Neural progenitor cell (in vitro differentiated cells): ENCODE measurements around the gene PGF. TPM values are rescaled to one million over a fixed set of nuclear protein-coding genes. Genes with fewer than 3 reads are reported as not detected.

ENCODE experiments used
- DNase-seq: peaks from one replicate; pipeline ENCODE4 v3.0.0-alpha.2; 2016; ENCODE audit warnings: low spot score
- H2AFZ ChIP-seq: fragments of 200-600 bp; sonication (generic); replicated peaks from 2 replicates; pipeline ENCODE4 v1.6.1; 2016; ENCODE audit warnings: antibody characterized with exemption
- H3F3A ChIP-seq: fragments of 200-600 bp; sonication (generic); 2 replicates; pipeline ENCODE4 v1.6.1; 2016; ENCODE audit warnings: antibody characterized with exemption, low read depth
- H3K27ac ChIP-seq: fragments of 200-600 bp; sonication (generic); 2 replicates; pipeline ENCODE4 v1.5.1; 2016; ENCODE audit warnings: mild to moderate bottlenecking
- H3K27me3 ChIP-seq: fragments of 200-600 bp; sonication (generic); 2 replicates; pipeline ENCODE4 v1.6.1; 2016; ENCODE audit warnings: mild to moderate bottlenecking, moderate library complexity
- H3K36me3 ChIP-seq: fragments of 200-600 bp; sonication (generic); 2 replicates; pipeline ENCODE4 v1.5.1; 2016
- H3K4me1 ChIP-seq: fragments of 200-600 bp; sonication (generic); 2 replicates; pipeline ENCODE4 v1.6.1; 2016; ENCODE audit warnings: mixed run types
- H3K4me2 ChIP-seq: fragments of 200-600 bp; sonication (generic); 2 replicates; pipeline ENCODE4 v1.6.1; 2016
- H3K4me3 ChIP-seq: fragments of 200-600 bp; sonication (generic); 2 replicates; pipeline ENCODE4 v1.5.1; 2016
- H3K79me2 ChIP-seq: fragments of 200-600 bp; sonication (generic); 2 replicates; pipeline ENCODE4 v1.6.1; 2016; ENCODE audit warnings: low read depth
- H3K9ac ChIP-seq: fragments of 200-600 bp; sonication (generic); 2 replicates; pipeline ENCODE4 v1.6.1; 2016
- H3K9me3 ChIP-seq: fragments of 200-600 bp; sonication (generic); 2 replicates; pipeline ENCODE4 v1.5.1; 2016; ENCODE audit warnings: low read depth
- H4K20me1 ChIP-seq: fragments of 200-600 bp; sonication (generic); 2 replicates; pipeline ENCODE4 v1.6.1; 2016; ENCODE audit warnings: low read depth
- H3K27ac Mint-ChIP-seq: 3 replicates; pipeline ENCODE4 v1.8.0; 2021; ENCODE audit warnings: mixed read lengths
- H3K27me3 Mint-ChIP-seq: 2 replicates; pipeline ENCODE4 v1.8.0; 2022; ENCODE audit warnings: low read depth, mild to moderate bottlenecking, inconsistent platforms, moderate library complexity, mixed read lengths; ENCODE audit not compliant: insufficient read depth
- H3K36me3 Mint-ChIP-seq: 3 replicates; pipeline ENCODE4 v1.8.0; 2021; ENCODE audit warnings: mixed read lengths
- H3K4me1 Mint-ChIP-seq: 3 replicates; pipeline ENCODE4 v1.8.0; 2021; ENCODE audit warnings: mixed read lengths
- H3K4me3 Mint-ChIP-seq: 3 replicates; pipeline ENCODE4 v1.8.0; 2021; ENCODE audit warnings: mild to moderate bottlenecking, moderate library complexity, mixed read lengths
- H3K9me3 Mint-ChIP-seq: 3 replicates; pipeline ENCODE4 v1.8.0; 2020; ENCODE audit warnings: mixed read lengths
- CTCF ChIP-seq: fragments of 200-600 bp; sonication (generic); IDR thresholded peaks from 2 replicates; pipeline ENCODE4 v1.5.1; 2017; ENCODE audit warnings: antibody characterized with exemption, mild to moderate bottlenecking
- EZH2 ChIP-seq: fragments of 200-600 bp; sonication (generic); IDR thresholded peaks from 2 replicates; pipeline ENCODE4 v1.6.1; 2017; ENCODE audit warnings: antibody characterized with exemption, mild to moderate bottlenecking, moderate library complexity
- EZH2phosphoT487 ChIP-seq: fragments of 200-600 bp; sonication (generic); IDR thresholded peaks from 2 replicates; pipeline ENCODE4 v1.6.1; 2017; ENCODE audit warnings: antibody characterized with exemption
- total RNA-seq: library from RNA; depleted of rRNA; stranded (reverse); fragments of >200 nt; gene quantifications from 2 replicates; pipeline ENCODE4 v1.2.3, GENCODE V29; 2015; ENCODE audit warnings: low replicate concordance

The PGF gene
- total RNA-seq, 1 donor from 2014 or later = 1.0 TPM

GRCh38 chr14:74912111-74912510 lies 43.3 kb downstream of the PGF start:
- Histone ChIP-seq H3K27ac (no peak overlapping the region), H3K27me3 (no peaks in the 10 kb centered on the region), H3K4me3 (no peak overlapping the region), H3K9me3 (no peaks in the 10 kb centered on the region), H3F3A (no peaks in the 10 kb centered on the region), H3K79me2 (no peaks in the 10 kb centered on the region), H2AFZ (no peak overlapping the region), H3K9ac (no peak overlapping the region), H3K4me1 (no peaks in the 10 kb centered on the region), H3K36me3 (no peaks in the 10 kb centered on the region), H3K4me2 (no peak overlapping the region), H4K20me1 (no peaks in the 10 kb centered on the region)
- no peak overlapping the region for H3K4me3 Mint-ChIP-seq
- no peak overlapping the region for H3K27ac Mint-ChIP-seq
- H3K27me3 Mint-ChIP-seq = peaks cover 5% of the 10 kb centered on the region
- DNase-seq = no peak
- TF ChIP-seq EZH2 = no peak
- no peak for TF ChIP-seq CTCF
- TF ChIP-seq EZH2phosphoT487 = no peak
- no peaks in the 10 kb centered on the region for H3K9me3 Mint-ChIP-seq
- no peaks in the 10 kb centered on the region for H3K36me3 Mint-ChIP-seq
- H3K4me1 Mint-ChIP-seq = peaks cover 8% of the 10 kb centered on the region

- Histone ChIP-seq H3K4me1 (no peaks in the 10 kb centered on the region), H3K79me2 (no peaks in the 10 kb centered on the region), H3K36me3 (no peaks in the 10 kb centered on the region), H3K4me3 (no peak overlapping the region), H3K4me2 (no peak overlapping the region), H4K20me1 (no peaks in the 10 kb centered on the region), H3F3A (no peaks in the 10 kb centered on the region), H2AFZ (no peak overlapping the region), H3K27me3 (no peaks in the 10 kb centered on the region), H3K9ac (no peak overlapping the region), H3K9me3 (no peaks in the 10 kb centered on the region), H3K27ac (no peak overlapping the region)
- no peak for DNase-seq
- Mint-ChIP-seq H3K27ac (no peak overlapping the region), H3K9me3 (no peaks in the 10 kb centered on the region), H3K36me3 (no peaks in the 10 kb centered on the region), H3K4me1 (peaks cover 7% of the 10 kb centered on the region), H3K4me3 (no peak overlapping the region), H3K27me3 (peaks cover 5% of the 10 kb centered on the region)
- TF ChIP-seq EZH2phosphoT487 (no peak), CTCF (no peak), EZH2 (no peak)
Measured at GRCh38 chr14:74911704-74912103, 43.7 kb downstream of the PGF start.

GRCh38 chr14:74911221-74911620 lies 44.2 kb downstream of the PGF start:
- Mint-ChIP-seq H3K27me3 (peaks cover 5% of the 10 kb centered on the region), H3K36me3 (no peaks in the 10 kb centered on the region), H3K4me1 (peaks cover 6% of the 10 kb centered on the region), H3K27ac (no peak overlapping the region), H3K9me3 (no peaks in the 10 kb centered on the region), H3K4me3 (no peak overlapping the region)
- Histone ChIP-seq H3K27me3 (no peaks in the 10 kb centered on the region), H3K4me2 (no peak overlapping the region), H3K79me2 (no peaks in the 10 kb centered on the region), H3F3A (no peaks in the 10 kb centered on the region), H3K9me3 (no peaks in the 10 kb centered on the region), H3K9ac (no peak overlapping the region), H4K20me1 (no peaks in the 10 kb centered on the region), H3K4me3 (no peak overlapping the region), H3K4me1 (no peaks in the 10 kb centered on the region), H3K27ac (no peak overlapping the region), H2AFZ (no peak overlapping the region), H3K36me3 (no peaks in the 10 kb centered on the region)
- TF ChIP-seq CTCF (no peak), EZH2phosphoT487 (no peak), EZH2 (no peak)
- DNase-seq = no peak
